DMS79 (cell line): ENCODE results near the gene ZNF274.
"Not testable (repeated sequence)": the region's sequence is repeated elsewhere in the genome, so short reads cannot be mapped to it uniquely, and the experiment has no call there.

Source experiments
- DNase-seq: peaks from one replicate; lab custom pipeline; 2025; lab: John Stamatoyannopoulos, UW

Gene ZNF274

GRCh38 chr19:58212336-58213074 lies 29.6 kb downstream of the ZNF274 start:
- DNase-seq = no peak

- DNase-seq = no peak
Measured at GRCh38 chr19:58213075-58213369, 30.2 kb downstream of the ZNF274 start.

- no peak for DNase-seq
Measured at GRCh38 chr19:58217069-58217481, 34.2 kb downstream of the ZNF274 start.

- no peak for DNase-seq
Measured at GRCh38 chr19:58217607-58218391, 34.9 kb downstream of the ZNF274 start.

GRCh38 chr19:58218899-58219298 lies 36.0 kb downstream of the ZNF274 start:
- no peak for DNase-seq

- peak; percentile 11 for DNase-seq
Measured at GRCh38 chr19:58227964-58228584, 45.2 kb downstream of the ZNF274 start.

GRCh38 chr19:58228585-58229254 lies 45.9 kb downstream of the ZNF274 start, which contains the start of gene ZNF544:
TSS of gene ZNF544 (plus strand) at chr19:58228914. CDS start at chr19:58244024, 15,110 bp downstream.
- DNase-seq = peak; percentile 69

- DNase-seq = peak; percentile 4
Measured at GRCh38 chr19:58229255-58229639, 46.4 kb downstream of the ZNF274 start.

- DNase-seq = no peak
Measured at GRCh38 chr19:58237324-58237723, 54.5 kb downstream of the ZNF274 start.

- DNase-seq = no peak
Measured at GRCh38 chr19:58243351-58243750, 60.5 kb downstream of the ZNF274 start.

GRCh38 chr19:58248886-58249285 lies 66.0 kb downstream of the ZNF274 start:
- DNase-seq = no peak

- DNase-seq = no peak
Measured at GRCh38 chr19:58252102-58252685, 69.3 kb downstream of the ZNF274 start.

- not testable (repeated sequence) for DNase-seq
Measured at GRCh38 chr19:58258259-58258658, 75.4 kb downstream of the ZNF274 start.

- no peak for DNase-seq
Measured at GRCh38 chr19:58261600-58261967, 78.7 kb downstream of the ZNF274 start.

GRCh38 chr19:58261968-58262921 lies 79.4 kb downstream of the ZNF274 start:
- no peak for DNase-seq

GRCh38 chr19:58262922-58263296 lies 80.0 kb downstream of the ZNF274 start:
- DNase-seq = no peak
